Cardiac fibroblast (primary cell): ENCODE measurements around the gene PIAS4.
"Not testable (repeated sequence)": the region's sequence is repeated elsewhere in the genome, so short reads cannot be mapped to it uniquely, and the experiment has no call there.

Source experiments
- DNase-seq, 2 donors: peaks; one replicate each; pipeline versions ENCODE4 v3.0.0 to v3.0.0-alpha.2; 2010; ENCODE audit warnings: low read depth in 2 of 2
- H3K4me3 ChIP-seq, 2 donors: replicated peaks in 1 of 2; 1 replicate in 1 of 2; 2 replicates in 1 of 2; pipeline ENCODE4 v1.5.1; 2011; ENCODE audit warnings: low read depth in 2 of 2, low read length in 2 of 2, mild to moderate bottlenecking in 2 of 2, moderate library complexity in 1 of 2
- CTCF ChIP-seq: IDR thresholded peaks from one replicate; pipeline ENCODE4 v1.5.1; 2011; ENCODE audit warnings: low read depth, mild to moderate bottlenecking, low read length, inconsistent platforms

Gene PIAS4

GRCh38 chr19:3987619-3988371 is 19.7 kb upstream of the PIAS4 start:
- no peak overlapping the region for H3K4me3 ChIP-seq
- peak; percentile 87 to 88 for DNase-seq

GRCh38 chr19:3990815-3991117 is 16.8 kb upstream of the PIAS4 start:
- TF ChIP-seq CTCF = no peak
- no peak for DNase-seq
- H3K4me3 ChIP-seq = no peak overlapping the region

More at GRCh38 chr19:3987619-3988371, 19.7 kb upstream of the PIAS4 start:
- peak; percentile 92 for TF ChIP-seq CTCF

GRCh38 chr19:3995607-3996006 is 11.9 kb upstream of the PIAS4 start:
- no peak for DNase-seq
- no peak for TF ChIP-seq CTCF
- no peak overlapping the region for H3K4me3 ChIP-seq

- H3K4me3 ChIP-seq, DNase-seq: not testable (repeated sequence)
These were observed 8.7 kb upstream of the PIAS4 start for GRCh38 chr19:3998667-3999412.

- H3K4me3 ChIP-seq, DNase-seq: not testable (repeated sequence)
These were observed 6.7 kb upstream of the PIAS4 start for GRCh38 chr19:4000798-4001197.

GRCh38 chr19:4005436-4005835 is 2.1 kb upstream of the PIAS4 start:
- H3K4me3 ChIP-seq, DNase-seq: not testable (repeated sequence)

- peak in 1 of 2 donors; percentile 23 for DNase-seq
- H3K4me3 ChIP-seq = peak overlapping the region; percentile 71 to 96
- no peak for TF ChIP-seq CTCF
These were observed 452 bp downstream of the PIAS4 start for GRCh38 chr19:4007836-4008539.

- H3K4me3 ChIP-seq = no peak overlapping the region
- TF ChIP-seq CTCF = no peak
- no peak for DNase-seq
These were observed 2.7 kb downstream of the PIAS4 start for GRCh38 chr19:4009990-4010807.
